ENCODE measurements around the gene RAP1B. TPM values are rescaled to one million over a fixed set of nuclear protein-coding genes. Genes with fewer than 3 reads are reported as not detected.

RAP1B gene
- total RNA-seq, 1 experiment from 2014 or later: 86.9 TPM

DNA sequence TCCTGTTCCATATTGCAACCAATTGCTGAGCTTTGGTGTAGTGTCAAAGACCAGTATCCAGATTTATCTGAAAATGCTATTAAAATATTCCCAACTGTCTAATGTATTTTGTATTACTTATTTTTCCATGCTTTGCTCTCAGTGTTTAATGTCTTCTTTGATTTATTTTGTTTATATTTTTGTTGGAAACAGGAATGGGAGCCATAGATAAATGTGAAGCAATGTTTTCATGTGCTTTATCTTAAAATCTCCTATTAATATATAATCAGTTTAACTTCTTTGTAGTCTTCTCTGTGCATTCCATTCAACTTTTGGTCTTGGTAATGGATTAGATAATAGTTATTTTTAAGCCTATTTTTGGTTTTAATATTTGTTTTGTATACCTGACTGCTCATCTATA, 8.8 kb downstream of the RAP1B start:
- H3K4me3 Mint-ChIP-seq: no peak overlapping the region
- no peak for DNase-seq (ENCODE audit: low spot score)
- ChIA-PET CTCF (no interaction called here), POLR2A (interaction anchor here (0.5 to 1.1 kb wide), 2 partner anchors 9 to 25 kb away, joined by 3 read pairs; partner anchors contain the start of gene RAP1B)
- TF ChIP-seq GRHL2 (CRISPR knock-in tag; IDR thresholded peaks at IDR 0.05; ENCODE audit: insufficient replicate concordance, severe bottlenecking) (no peak), MXD4 (CRISPR knock-in tag; IDR thresholded peaks at IDR 0.05; ENCODE audit: borderline replicate concordance) (no peak), SP1 (CRISPR knock-in tag; conservative IDR thresholded peaks at IDR 0.05) (no peak), SMAD4 (CRISPR knock-in tag; IDR thresholded peaks at IDR 0.05) (no peak)
- TF ChIP-seq, protein P1, sequence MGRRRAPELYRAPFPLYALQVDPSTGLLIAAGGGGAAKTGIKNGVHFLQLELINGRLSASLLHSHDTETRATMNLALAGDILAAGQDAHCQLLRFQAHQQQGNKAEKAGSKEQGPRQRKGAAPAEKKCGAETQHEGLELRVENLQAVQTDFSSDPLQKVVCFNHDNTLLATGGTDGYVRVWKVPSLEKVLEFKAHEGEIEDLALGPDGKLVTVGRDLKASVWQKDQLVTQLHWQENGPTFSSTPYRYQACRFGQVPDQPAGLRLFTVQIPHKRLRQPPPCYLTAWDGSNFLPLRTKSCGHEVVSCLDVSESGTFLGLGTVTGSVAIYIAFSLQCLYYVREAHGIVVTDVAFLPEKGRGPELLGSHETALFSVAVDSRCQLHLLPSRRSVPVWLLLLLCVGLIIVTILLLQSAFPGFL (CRISPR knock-in tag; IDR thresholded peaks at IDR 0.05; ENCODE audit: borderline replicate concordance): no peak
- TF ChIP-seq, protein P2, sequence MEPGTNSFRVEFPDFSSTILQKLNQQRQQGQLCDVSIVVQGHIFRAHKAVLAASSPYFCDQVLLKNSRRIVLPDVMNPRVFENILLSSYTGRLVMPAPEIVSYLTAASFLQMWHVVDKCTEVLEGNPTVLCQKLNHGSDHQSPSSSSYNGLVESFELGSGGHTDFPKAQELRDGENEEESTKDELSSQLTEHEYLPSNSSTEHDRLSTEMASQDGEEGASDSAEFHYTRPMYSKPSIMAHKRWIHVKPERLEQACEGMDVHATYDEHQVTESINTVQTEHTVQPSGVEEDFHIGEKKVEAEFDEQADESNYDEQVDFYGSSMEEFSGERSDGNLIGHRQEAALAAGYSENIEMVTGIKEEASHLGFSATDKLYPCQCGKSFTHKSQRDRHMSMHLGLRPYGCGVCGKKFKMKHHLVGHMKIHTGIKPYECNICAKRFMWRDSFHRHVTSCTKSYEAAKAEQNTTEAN (CRISPR knock-in tag; IDR thresholded peaks at IDR 0.05): no peak
- ATAC-seq: no peak
- H3K27me3 Mint-ChIP-seq (ENCODE audit: low read depth): no peaks in the 10 kb centered on the region
- peaks cover 3% of the 10 kb centered on the region for H3K9me3 Mint-ChIP-seq
- no peak overlapping the region for H3K27ac Mint-ChIP-seq
- peaks cover 7% of the 10 kb centered on the region for H3K36me3 Mint-ChIP-seq
- H3K4me1 Mint-ChIP-seq: peaks cover 60% of the 10 kb centered on the region

GRCh38 chr12:68620519-68621471, 10.1 kb downstream of the RAP1B start:
- peak overlapping the region; percentile 69 for H3K27ac Mint-ChIP-seq
- ChIA-PET CTCF (no interaction called here), POLR2A (no interaction called here)
- peaks cover 4% of the 10 kb centered on the region for H3K9me3 Mint-ChIP-seq
- TF ChIP-seq, protein P3, sequence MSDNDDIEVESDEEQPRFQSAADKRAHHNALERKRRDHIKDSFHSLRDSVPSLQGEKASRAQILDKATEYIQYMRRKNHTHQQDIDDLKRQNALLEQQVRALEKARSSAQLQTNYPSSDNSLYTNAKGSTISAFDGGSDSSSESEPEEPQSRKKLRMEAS (CRISPR knock-in tag; IDR thresholded peaks at IDR 0.05): no peak
- TF ChIP-seq GABPB1 (CRISPR knock-in tag; IDR thresholded peaks at IDR 0.05) (no peak), TEAD1 (CRISPR knock-in tag; IDR thresholded peaks at IDR 0.05) (no peak), ESRRA (CRISPR knock-in tag; IDR thresholded peaks at IDR 0.05; ENCODE audit: borderline replicate concordance) (no peak), NR3C1 (CRISPR knock-in tag; conservative IDR thresholded peaks at IDR 0.05; ENCODE audit: low read depth) (no peak), ETV6 (CRISPR knock-in tag; IDR thresholded peaks at IDR 0.05) (no peak), CREM (CRISPR knock-in tag; IDR thresholded peaks at IDR 0.05) (no peak), ZNF138 (CRISPR knock-in tag; conservative IDR thresholded peaks at IDR 0.05) (no peak)
- TF ChIP-seq, protein P4, sequence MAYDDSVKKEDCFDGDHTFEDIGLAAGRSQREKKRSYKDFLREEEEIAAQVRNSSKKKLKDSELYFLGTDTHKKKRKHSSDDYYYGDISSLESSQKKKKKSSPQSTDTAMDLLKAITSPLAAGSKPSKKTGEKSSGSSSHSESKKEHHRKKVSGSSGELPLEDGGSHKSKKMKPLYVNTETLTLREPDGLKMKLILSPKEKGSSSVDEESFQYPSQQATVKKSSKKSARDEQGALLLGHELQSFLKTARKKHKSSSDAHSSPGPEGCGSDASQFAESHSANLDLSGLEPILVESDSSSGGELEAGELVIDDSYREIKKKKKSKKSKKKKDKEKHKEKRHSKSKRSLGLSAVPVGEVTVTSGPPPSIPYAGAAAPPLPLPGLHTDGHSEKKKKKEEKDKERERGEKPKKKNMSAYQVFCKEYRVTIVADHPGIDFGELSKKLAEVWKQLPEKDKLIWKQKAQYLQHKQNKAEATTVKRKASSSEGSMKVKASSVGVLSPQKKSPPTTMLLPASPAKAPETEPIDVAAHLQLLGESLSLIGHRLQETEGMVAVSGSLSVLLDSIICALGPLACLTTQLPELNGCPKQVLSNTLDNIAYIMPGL (CRISPR knock-in tag; IDR thresholded peaks at IDR 0.05): no peak
- TF ChIP-seq, protein P5, sequence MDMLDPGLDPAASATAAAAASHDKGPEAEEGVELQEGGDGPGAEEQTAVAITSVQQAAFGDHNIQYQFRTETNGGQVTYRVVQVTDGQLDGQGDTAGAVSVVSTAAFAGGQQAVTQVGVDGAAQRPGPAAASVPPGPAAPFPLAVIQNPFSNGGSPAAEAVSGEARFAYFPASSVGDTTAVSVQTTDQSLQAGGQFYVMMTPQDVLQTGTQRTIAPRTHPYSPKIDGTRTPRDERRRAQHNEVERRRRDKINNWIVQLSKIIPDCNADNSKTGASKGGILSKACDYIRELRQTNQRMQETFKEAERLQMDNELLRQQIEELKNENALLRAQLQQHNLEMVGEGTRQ (CRISPR knock-in tag; IDR thresholded peaks at IDR 0.05): no peak
- TF ChIP-seq, protein P6, sequence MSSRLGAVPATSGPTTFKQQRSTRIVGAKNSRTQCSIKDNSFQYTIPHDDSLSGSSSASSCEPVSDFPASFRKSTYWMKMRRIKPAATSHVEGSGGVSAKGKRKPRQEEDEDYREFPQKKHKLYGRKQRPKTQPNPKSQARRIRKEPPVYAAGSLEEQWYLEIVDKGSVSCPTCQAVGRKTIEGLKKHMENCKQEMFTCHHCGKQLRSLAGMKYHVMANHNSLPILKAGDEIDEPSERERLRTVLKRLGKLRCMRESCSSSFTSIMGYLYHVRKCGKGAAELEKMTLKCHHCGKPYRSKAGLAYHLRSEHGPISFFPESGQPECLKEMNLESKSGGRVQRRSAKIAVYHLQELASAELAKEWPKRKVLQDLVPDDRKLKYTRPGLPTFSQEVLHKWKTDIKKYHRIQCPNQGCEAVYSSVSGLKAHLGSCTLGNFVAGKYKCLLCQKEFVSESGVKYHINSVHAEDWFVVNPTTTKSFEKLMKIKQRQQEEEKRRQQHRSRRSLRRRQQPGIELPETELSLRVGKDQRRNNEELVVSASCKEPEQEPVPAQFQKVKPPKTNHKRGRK (CRISPR knock-in tag; IDR thresholded peaks at IDR 0.05; ENCODE audit: borderline replicate concordance): no peak
- TF ChIP-seq, protein P7, sequence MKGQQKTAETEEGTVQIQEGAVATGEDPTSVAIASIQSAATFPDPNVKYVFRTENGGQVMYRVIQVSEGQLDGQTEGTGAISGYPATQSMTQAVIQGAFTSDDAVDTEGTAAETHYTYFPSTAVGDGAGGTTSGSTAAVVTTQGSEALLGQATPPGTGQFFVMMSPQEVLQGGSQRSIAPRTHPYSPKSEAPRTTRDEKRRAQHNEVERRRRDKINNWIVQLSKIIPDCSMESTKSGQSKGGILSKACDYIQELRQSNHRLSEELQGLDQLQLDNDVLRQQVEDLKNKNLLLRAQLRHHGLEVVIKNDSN (CRISPR knock-in tag; IDR thresholded peaks at IDR 0.05): no peak
- H3K36me3 Mint-ChIP-seq: peaks cover 11% of the 10 kb centered on the region
- H3K4me3 Mint-ChIP-seq: no peak overlapping the region
- H3K4me1 Mint-ChIP-seq: peaks cover 49% of the 10 kb centered on the region
- DNase-seq (ENCODE audit: low spot score) (no peak), ATAC-seq (peak; percentile 72)
- H3K27me3 Mint-ChIP-seq (ENCODE audit: low read depth): no peaks in the 10 kb centered on the region
